Activated CD4-positive, CD25-positive, alpha-beta regulatory T cell treated with anti-CD3 and anti-CD28 coated beads, Interleukin-2, amount 50 U/mL, for 16 hours (primary cell): ENCODE measurements around the gene ZPLD1.

Experiments used
- DNase-seq: peaks from one replicate; pipeline ENCODE4 v3.0.0-alpha.2; 2020; ENCODE audit warnings: low read depth, low spot score

Gene ZPLD1

DNA sequence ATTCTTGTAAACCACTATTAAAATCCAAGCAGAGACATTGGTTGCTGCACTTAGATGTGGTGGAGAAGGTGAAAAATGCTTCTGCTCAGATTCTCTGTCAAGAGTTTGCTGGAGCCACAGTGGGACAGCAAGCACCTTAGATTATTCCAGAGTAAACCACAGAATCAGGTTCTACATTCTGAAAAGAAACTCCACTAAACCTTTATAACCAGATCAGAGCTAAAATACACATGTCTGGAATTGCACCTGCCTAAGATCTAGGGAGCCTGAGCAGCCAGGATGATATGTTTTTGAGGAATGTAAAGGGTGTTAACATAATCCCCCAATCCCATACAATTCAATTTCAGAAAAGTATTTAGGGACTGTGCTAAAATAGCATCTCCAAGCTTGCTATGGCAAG lies at the start of gene ZPLD1:
ZPLD1 (plus strand) TSS at position 301 of the 400 bp plus-strand sequence. CDS start 3,473 bp downstream, outside the sequence.
- no peak for DNase-seq

DNA sequence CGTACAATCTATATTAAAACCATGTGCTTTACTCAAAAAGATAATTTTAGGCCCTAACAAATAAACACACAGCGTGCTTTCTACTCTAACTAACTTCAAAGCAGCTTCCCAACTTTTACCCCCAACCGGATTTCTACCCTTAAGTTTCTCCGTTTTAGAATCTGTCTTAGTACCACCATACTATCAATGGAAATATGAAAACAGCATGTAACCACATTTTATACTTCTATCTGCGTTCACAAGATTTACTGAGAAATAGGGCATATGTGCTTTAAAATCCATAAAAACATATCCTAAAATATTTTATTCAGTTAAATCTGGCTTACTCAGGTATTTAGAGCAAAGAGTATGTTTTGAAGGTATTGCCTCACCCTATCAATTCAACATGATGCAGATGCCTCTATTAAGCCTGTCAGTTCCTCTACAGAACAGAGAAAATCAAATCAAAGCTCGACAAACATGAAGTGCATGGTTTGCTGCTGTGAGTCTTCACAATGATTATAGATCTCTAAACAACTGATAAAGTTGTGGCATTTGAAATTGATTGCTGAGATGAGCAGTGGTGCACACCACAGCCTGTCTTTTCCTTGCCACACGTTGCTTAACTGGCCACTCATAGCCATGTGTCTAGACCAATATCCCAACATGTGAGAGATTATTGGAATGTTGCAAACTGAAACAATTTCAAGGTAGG lies 44.5 kb upstream of the ZPLD1 start:
- no peak for DNase-seq

DNA sequence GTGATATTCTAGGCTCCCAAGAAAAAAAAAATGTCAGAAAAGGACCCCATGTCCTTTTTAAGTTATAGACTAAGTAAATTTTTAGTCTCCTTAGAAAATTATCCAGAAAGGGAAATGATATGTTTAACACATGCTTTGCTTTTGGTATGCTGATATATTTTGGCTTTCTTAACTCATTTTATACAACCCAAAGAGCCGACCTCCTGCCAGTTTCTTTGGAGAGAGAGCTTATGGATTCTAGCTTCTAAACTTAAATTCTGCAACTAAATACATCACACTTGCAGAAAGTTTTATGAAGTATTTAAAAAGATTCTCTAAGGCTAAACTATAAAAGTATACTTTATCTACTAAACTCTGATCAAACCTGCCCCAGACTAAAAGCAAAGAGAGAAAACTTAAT lies 43.9 kb upstream of the ZPLD1 start:
- DNase-seq, result no peak

DNA sequence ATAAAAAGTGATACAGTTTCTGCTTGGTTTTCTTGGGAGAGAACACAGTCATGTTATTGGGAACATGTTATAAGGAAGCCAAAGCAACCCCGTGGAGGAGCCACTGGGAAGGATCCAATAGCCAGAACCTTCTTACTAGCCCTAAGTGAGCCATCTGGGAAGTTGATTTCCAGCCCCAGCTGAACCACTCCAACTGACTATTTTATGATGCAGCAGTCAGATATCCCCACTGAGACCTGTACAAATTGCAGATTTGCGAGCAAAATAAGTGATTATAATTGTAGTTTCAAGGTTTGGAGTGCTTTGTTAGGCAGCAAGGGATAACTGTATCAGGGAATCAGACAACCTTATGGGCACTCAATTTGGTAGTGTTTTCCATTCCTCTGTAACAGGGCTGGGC lies 43.3 kb upstream of the ZPLD1 start:
- DNase-seq, result no peak

DNA sequence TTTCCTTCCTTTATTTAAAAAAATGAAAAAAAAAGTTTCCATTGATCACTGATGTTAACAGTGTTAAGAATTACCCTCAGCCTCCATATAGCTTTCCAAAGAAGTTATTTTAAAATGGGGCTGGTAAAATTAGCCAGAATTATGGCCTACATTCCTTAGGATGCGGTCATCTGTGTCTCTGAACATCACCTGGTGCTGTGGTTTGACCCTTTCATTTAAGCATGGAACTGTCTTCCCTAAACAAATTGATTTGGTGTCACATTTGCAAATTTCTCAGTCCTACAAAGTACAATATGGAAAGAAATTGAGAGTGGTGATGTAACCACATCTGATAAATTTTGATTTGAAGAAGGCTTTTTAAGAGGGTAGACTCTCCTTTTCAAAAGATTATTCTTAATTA lies 40.3 kb upstream of the ZPLD1 start:
- DNase-seq, result no peak

DNA sequence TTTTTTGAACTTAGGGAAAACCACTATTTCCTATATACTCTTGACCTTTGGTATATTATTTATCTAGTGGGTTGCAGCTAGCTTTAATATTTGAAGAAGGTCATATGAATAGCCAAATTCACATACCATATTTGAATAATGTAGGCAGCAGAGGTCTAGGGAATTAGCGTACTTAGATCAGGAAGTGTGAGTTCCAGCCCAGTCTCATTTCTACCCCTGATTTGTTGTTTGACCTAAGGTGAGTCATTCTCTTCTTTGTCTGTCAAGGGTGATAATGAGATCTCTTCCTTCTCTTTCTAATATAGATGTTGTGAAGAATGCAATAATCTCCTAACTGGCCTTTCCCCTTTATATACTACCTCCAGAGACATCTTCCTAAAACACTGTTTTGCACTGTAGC lies 36.6 kb upstream of the ZPLD1 start:
- no peak for DNase-seq

DNA sequence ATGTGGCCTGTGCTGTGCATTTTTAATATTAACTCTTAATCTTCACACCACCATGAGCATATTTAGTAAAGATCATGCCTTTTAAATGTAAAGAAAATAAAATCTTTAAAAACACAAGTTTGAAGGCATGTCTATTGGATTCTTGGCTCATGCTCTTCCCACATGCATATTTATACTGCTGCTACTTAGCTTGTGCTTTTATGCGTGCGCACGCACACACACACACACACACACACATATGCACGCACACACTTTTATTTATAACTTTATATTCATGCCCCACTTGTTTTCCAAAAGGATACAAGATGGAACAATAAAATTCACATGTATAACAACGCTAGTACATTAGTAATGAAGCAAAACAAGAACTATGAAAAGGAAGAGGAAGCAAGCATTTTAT lies 36.1 kb upstream of the ZPLD1 start:
- DNase-seq, result no peak

DNA sequence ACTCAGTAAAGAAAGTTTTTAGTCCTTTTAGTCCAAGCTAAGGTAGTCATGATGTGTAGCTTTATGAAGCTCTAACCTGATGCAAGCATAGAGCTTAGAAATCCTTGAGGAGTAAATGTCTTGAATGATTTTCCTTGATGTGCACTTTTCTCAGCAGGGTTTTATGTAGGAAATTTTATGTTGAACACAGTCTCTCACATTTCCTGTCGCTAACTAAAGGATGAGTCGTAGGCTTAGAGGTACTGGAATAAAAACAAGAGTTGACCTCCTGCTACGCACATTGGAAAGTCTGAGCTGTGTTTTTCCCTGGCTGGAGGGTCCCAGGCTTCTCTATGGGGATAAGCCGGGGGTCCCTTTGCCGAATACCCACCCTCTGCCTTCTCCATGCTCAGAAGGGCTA lies 34.7 kb upstream of the ZPLD1 start:
- no peak for DNase-seq

DNA sequence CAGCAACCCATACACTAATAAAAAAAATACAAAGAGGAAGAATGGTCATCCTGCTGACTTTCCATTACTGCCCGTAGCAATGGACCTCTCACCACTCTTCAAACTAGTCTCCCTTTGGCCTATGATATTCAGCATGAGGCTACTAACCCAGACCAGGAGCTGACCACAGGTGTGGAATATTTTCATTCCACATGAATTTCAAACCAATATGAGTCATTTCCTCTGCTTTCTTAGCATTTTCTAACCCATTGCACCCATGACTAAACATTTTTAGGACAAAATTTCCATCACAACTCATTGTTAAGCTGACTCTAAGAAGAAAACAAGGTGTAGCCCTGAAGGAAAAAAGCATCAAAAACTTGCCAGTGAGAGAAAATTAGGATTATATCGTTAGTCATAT lies 34.0 kb upstream of the ZPLD1 start:
- no peak for DNase-seq

DNA sequence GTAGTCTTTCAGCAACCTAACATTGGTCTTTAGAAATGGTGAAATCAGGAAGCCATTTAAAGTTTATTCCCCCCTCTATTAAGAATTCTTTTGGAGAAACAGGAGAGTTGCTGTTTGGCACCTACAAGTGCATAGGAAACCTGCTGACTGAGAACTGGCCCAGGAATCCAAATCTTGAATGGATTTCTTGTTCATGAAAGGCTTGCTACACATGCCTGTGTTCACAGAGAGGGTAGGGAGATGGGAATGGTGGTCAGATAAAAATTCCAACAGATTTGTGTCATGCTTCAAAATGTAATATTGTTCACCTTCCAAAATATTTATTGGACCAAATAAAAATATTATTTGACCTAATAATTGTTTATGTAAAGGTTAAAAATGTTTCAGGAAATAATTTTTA lies 24.2 kb upstream of the ZPLD1 start:
- no peak for DNase-seq

DNA sequence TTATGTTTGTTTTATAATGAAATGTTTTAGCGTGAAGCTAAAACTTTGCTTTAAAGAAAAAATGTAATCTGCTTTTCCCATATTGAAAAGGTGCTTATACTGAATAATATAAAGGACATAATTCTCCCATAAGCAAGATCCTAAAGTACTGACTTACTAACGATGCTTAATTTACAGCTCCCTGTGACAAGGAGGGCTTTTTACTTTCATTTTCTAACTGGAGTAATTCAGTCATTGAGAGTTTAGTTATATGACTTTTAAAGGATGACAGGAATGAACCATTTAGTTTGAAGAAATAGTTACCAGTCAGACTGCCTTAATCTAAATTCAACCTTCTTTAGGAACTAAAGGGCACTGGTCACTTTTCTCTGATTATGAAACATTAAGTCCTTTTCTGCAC lies 19.3 kb upstream of the ZPLD1 start:
- DNase-seq, result no peak

DNA sequence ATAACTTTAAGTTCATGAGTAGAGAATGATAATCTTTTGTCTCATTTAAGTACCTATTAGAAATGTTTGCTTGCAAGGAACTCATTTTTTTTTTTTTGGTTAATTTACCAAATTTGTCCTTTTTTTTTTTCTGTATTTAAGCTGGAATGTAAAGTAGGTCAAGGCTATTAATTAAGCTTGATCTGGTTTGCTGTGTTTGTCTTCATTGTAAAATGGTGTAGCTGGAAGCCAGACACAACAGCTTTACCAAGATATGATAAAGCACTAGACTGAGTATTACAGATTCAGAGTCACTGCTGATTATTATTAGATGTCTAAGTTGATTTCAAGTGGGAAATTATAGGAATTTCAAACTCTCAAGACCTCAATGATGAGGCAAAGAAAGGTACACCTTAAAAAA lies 15.0 kb upstream of the ZPLD1 start:
- no peak for DNase-seq

DNA sequence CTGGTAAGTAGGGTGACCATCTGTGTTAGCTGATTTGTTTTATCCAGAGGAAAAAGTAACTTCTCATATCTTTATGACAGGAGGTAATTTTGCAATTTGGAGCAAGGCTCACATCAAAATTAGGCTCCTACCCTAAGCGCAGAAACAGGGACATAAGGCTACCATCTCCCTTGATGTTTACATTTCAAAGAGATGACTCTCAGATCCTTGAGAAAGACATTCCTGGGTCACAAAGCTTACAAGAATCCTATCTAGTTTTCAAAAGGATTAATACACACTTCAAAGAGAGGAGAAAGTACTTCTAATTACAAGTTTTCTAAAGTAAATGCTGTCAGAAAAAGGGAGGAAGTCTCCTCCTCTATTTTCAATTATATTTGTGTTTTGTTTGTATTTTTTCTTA lies 7.0 kb downstream of the ZPLD1 start:
- no peak for DNase-seq

DNA sequence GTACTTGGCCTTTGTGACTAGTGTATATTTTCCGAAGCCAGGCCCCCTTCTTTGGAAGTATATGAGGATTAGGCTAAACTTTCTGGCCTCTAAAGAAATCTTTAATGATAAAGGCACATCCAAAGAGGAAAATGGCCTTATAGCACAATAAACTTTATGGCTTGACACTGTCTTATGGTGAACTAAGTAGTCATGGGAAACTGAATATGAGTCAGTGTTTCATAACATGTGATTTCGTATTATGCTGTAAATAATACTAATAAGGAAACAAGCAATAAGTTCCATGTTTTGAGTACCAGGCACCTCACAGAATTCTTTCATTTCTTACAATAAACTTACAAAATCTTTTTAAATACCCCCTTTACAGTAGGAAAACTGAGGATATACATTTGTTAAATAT lies 8.2 kb downstream of the ZPLD1 start:
- no peak for DNase-seq

DNA sequence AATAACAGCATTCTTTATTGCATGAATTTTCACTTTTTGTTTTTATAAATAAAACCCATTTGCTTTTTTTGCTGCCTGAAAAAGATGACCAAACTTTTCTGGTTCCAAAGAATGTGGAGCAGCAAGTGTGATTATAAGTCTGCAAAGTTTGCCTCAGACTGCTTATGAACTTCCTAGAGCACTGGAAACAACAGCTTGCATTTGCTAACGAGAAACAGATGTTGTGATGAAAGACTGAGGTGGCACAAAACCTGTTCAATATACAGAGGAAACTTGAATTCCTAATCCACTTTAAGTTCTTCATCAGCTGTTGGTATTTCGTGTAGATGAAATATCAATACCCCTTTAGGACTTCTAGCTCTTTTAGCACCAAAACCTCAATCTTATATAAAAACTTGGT lies 9.3 kb downstream of the ZPLD1 start:
- no peak for DNase-seq

DNA sequence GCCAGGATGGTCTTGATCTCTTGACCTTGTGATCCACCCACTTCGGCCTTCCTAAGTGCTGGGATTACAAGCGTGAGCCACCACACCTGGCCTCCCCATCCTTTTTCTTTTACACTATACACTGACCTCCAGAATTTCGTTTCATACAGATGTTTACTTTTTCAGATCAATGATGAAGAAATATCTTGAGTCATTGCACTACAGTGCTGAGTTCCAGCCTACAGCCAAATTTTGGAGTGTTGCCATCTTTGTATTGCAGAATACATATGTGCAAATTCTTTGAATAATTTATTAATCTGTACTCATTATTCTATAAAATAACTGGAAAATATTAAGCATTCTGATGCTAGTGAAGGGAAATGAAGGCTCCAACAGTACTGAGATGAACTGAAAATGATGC lies 12.5 kb downstream of the ZPLD1 start:
- no peak for DNase-seq

DNA sequence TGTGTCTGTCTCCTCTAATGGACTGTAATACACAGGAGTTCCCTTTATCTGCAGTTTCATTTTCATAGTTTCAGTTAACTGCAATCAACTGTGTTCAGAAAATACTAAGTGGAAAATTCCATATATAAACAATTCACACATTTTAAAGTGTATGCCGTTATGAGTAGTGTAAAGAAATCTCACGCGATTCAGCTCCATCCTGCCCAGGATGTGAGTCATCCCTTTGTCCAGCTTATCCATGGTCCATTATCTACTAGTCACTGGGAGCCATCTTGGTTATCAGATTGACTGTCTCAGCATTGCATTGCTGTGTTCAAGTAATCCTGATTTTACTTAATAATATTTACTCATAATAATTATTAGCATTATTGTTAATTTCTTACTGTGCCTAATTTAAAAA lies 14.5 kb downstream of the ZPLD1 start:
- no peak for DNase-seq

DNA sequence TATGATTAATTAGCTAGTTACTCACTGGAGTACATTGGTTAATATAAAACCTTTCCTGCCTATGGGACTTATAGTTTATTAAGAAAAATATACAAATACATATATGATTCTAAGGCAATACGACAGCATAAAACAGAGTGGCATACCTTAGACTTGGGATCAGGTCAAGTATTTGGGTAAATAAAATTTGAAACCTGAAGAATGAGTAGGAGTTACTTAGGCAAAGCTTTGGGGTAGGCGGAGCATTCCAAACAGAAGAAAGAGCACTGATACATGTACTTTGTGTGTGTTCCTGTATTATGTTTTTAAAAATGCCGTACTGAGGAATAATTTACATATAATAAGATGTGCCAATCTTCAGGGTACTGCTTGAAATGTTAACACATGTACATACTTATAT lies 15.1 kb downstream of the ZPLD1 start:
- DNase-seq, result no peak

DNA sequence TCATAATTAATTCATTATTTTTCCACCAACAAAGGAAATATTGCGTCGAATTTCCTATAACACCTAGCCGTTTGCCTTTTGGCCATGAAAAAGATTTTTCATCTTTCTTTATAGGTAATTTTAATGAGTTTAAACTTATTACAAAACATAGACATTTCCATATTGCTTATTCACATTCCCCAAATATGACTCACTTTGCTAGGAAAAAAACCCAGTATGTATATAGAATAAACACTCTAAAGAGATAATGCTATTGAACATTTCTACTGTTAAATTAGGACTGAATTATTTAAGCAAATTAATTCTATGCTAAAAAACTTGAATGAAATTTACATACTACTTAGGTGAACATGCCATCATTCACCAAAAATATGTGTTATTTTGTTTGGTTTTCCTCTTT lies 16.2 kb downstream of the ZPLD1 start:
- DNase-seq, result no peak

DNA sequence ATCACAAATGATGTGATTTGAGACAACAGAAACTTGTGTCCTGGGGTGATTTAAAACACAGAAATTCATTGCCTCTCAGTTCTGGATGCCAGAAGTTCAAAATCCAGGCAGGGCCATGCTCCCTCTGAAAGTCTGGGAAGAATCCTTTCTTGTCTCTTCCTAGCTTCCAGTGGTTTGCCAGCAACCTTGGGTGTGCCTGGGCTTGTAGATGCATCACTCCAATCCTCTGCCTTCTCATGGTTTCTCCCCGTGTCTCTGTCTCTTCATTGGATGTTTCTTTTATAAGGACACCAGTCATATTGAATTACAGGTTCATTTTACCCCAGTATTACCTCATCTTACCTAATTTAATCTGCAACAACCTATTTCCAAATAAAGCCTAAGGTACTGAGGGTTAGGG lies 16.7 kb downstream of the ZPLD1 start:
- no peak for DNase-seq

DNA sequence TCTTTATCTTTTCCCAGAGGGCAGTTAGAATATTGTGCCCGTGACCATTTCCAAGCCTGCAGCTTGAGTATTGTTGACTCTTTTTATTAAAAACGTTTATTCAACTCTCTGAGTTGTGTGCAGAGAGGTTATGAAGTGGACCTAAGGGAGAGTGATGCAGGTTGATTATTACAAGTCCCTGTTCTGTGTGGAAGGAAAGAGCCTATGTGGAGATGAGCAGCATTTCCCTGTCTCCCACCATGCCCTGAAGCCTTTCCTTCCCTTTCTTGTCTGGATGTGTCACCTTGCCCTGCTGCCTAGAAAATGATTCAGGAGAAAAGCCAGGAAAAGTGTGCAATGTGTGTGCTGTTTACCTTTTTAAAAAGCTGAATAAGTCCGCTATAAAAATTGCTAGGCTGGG lies 19.4 kb downstream of the ZPLD1 start:
- no peak for DNase-seq

DNA sequence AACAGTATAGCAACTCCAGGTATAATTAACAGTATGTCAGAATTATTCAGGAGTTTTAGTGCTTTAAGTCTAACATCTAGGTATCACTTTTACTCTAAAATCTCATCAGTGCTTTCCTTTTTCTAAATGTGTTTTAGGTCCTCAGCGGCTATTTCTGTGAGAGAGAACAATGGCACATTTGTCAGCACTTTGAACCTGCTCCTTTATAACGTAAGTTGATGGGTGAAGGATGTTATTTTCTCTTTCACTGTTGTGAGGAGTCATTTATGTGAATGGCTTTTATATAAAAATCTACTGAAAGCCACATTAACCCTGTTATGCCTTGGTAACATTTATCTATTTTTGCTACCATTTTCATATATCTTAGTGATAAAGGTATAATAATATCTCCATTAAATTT lies 22.8 kb downstream of the ZPLD1 start:
- DNase-seq, result no peak

DNA sequence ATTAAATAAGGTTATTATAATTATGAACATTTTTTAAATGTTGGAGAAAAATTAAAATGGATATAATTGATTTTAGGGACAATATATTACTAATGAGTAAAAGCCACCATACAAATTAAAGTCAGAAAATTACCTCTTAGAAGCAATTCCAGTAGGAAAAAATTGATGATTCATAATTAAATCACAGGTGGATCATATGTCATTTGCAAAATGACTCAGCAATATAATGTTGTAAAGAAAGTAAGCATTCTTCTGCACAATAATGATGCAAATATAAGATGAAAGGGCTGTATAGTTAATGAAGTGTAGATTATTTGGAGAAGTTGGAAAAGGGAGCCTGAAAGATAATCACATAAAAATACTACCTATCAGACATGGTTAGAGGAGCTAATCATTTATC lies 25.8 kb downstream of the ZPLD1 start:
- DNase-seq, result no peak

DNA sequence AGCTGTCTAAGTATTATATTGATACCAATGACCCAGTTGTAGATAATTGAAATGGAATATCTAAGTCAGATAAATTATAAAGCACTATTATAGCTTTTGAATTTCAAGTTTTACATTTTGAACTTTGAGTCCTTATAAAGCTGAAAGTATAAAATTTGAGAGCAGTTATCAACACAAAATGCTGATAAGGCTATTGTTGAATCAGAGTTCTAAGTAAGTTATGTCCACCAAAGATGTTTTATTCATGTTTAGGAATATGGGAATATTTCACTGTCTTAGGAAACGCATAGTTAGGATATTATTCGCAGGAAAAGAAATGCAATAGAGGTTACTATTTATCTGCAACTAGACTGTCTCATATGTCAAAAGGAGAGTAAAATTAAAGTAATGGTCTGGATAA lies 29.4 kb downstream of the ZPLD1 start:
- no peak for DNase-seq
